Neuronal stem cell (in vitro differentiated cells): ENCODE data around the gene ARHGAP42.

ENCODE experiments used
- DNase-seq: peaks from one replicate; pipeline ENCODE4 v3.0.0-alpha.2; 2013; ENCODE audit warnings: low spot score
- H2AFZ ChIP-seq: one replicate; pipeline ENCODE4 v1.6.1; 2013; ENCODE audit warnings: mild to moderate bottlenecking, low read length, inconsistent platforms
- H2AK5ac ChIP-seq: 2 replicates; pipeline ENCODE4 v1.6.1; 2013; ENCODE audit warnings: low read depth, mild to moderate bottlenecking, inconsistent platforms, low read length, moderate library complexity, mixed read lengths
- H2BK120ac ChIP-seq: 2 replicates; pipeline ENCODE4 v1.6.1; 2013; ENCODE audit warnings: low read depth, mild to moderate bottlenecking, inconsistent platforms, low read length, moderate library complexity, mixed read lengths
- H2BK12ac ChIP-seq: one replicate; pipeline ENCODE4 v1.6.1; 2013; ENCODE audit warnings: low read length, inconsistent platforms
- H2BK15ac ChIP-seq: 2 replicates; pipeline ENCODE4 v1.6.1; 2013; ENCODE audit warnings: mild to moderate bottlenecking, low read length, inconsistent platforms, mixed read lengths
- H2BK5ac ChIP-seq: one replicate; pipeline ENCODE4 v1.6.1; 2013; ENCODE audit warnings: inconsistent platforms, mild to moderate bottlenecking, low read length, moderate library complexity
- H3K14ac ChIP-seq: one replicate; pipeline ENCODE4 v1.6.1; 2013; ENCODE audit warnings: low read length, inconsistent platforms
- H3K18ac ChIP-seq: 2 replicates; pipeline ENCODE4 v1.6.1; 2013; ENCODE audit warnings: low read length, inconsistent platforms
- H3K23ac ChIP-seq: 2 replicates; pipeline ENCODE4 v1.6.1; 2013; ENCODE audit warnings: low read depth, mild to moderate bottlenecking, mixed read lengths, low read length, inconsistent platforms; ENCODE audit not compliant: poor library complexity
- H3K27ac ChIP-seq: replicated peaks from 3 replicates; pipeline ENCODE4 v1.5.1; 2013; ENCODE audit warnings: low read length, inconsistent platforms
- H3K27me3 ChIP-seq, 3 experiments: 2 replicates each; pipeline ENCODE4 v1.6.1; 2013; ENCODE audit warnings: low read length in 3 of 3, mild to moderate bottlenecking in 2 of 3, inconsistent platforms in 1 of 3, low read depth in 1 of 3, mixed read lengths in 1 of 3, moderate library complexity in 1 of 3; ENCODE audit not compliant: control insufficient read depth in 3 of 3, insufficient read depth in 3 of 3
- H3K36me3 ChIP-seq, 2 donors: replicated peaks in 1 of 2; 2 replicates each; pipeline ENCODE4 v1.6.1; 2013; ENCODE audit warnings: low read length in 2 of 2; ENCODE audit not compliant: control insufficient read depth in 2 of 2, insufficient read depth in 2 of 2
- H3K4ac ChIP-seq: 2 replicates; pipeline ENCODE4 v1.6.1; 2013; ENCODE audit warnings: inconsistent platforms, mild to moderate bottlenecking, low read length, moderate library complexity
- H3K4me1 ChIP-seq, 2 donors: 1 replicate in 1 of 2; 2 replicates in 1 of 2; pipeline ENCODE4 v1.6.1; 2013; ENCODE audit warnings: low read length in 2 of 2, low read depth in 1 of 2; ENCODE audit not compliant: control insufficient read depth in 2 of 2, insufficient read depth in 1 of 2
- H3K4me2 ChIP-seq: one replicate; pipeline ENCODE4 v1.6.1; 2013; ENCODE audit warnings: mild to moderate bottlenecking, low read length, inconsistent platforms; ENCODE audit not compliant: insufficient read depth, poor library complexity, severe bottlenecking
- H3K4me3 ChIP-seq, 2 donors: 2 replicates each; pipeline ENCODE4 v1.5.1; 2013; ENCODE audit warnings: low read length in 2 of 2, mild to moderate bottlenecking in 2 of 2, inconsistent platforms in 1 of 2, moderate library complexity in 1 of 2
- H3K79me1 ChIP-seq: one replicate; pipeline ENCODE4 v1.6.1; 2013; ENCODE audit warnings: low read depth, mild to moderate bottlenecking, inconsistent platforms, low read length, moderate library complexity
- H3K9ac ChIP-seq: one replicate; pipeline ENCODE4 v1.6.1; 2013; ENCODE audit warnings: mild to moderate bottlenecking, low read depth, low read length, inconsistent platforms; ENCODE audit not compliant: poor library complexity
- H3K9me3 ChIP-seq, 2 donors: replicated peaks in 1 of 2; 2 replicates each; pipeline versions ENCODE3 to v1.6.1; 2013; ENCODE audit warnings: low read length in 2 of 2, mild to moderate bottlenecking in 2 of 2, inconsistent platforms in 1 of 2, low read depth in 1 of 2, mixed read lengths in 1 of 2, moderate library complexity in 1 of 2; ENCODE audit not compliant: control insufficient read depth in 2 of 2, insufficient read depth in 1 of 2
- H4K8ac ChIP-seq: one replicate; pipeline ENCODE4 v1.6.1; 2013; ENCODE audit warnings: low read depth, mild to moderate bottlenecking, inconsistent platforms, low read length, moderate library complexity
- H4K91ac ChIP-seq: one replicate; pipeline ENCODE4 v1.6.1; 2013; ENCODE audit warnings: low read length, low read depth, mild to moderate bottlenecking, inconsistent platforms; ENCODE audit not compliant: poor library complexity
- WGBS, 2 donors: extraction: QIAGEN DNeasy Blood & Tissue Kit; methylation state at CpG; one replicate each; pipeline ENCODE4 v1.1.7; 2013; ENCODE audit warnings: missing lambda C conversion rate in 2 of 2, mixed read lengths in 1 of 2; ENCODE audit not compliant: insufficient read length in 2 of 2, insufficient replicate concordance in 1 of 2; ENCODE audit errors: extremely low coverage in 2 of 2; 5-methylcytosine and 5-hydroxymethylcytosine counted together

The ARHGAP42 gene

GRCh38 chr11:100740440-100740839 is 53.4 kb downstream of the ARHGAP42 start:
- no peak overlapping the region for H3K4ac ChIP-seq
- no peak overlapping the region for H3K18ac ChIP-seq
- no peak overlapping the region for H2AK5ac ChIP-seq
- H3K9ac ChIP-seq, result no peak overlapping the region
- no peak overlapping the region for H4K8ac ChIP-seq
- H3K79me1 ChIP-seq, result no peaks in the 10 kb centered on the region
- no peaks in the 10 kb centered on the region for H3K27me3 ChIP-seq
- H2BK120ac ChIP-seq, result no peak overlapping the region
- WGBS, 2 donors, result no CpG with 5 or more reads among the region's 2 CpGs
- no peak overlapping the region for H2BK12ac ChIP-seq
- H3K27ac ChIP-seq, result no peak overlapping the region
- no peak overlapping the region for H3K14ac ChIP-seq
- no peak overlapping the region for H4K91ac ChIP-seq
- H3K4me1 ChIP-seq, result peaks cover 11 to 23% of the 10 kb centered on the region in 2 donors
- H3K4me2 ChIP-seq, result no peak overlapping the region
- no peak overlapping the region for H2AFZ ChIP-seq
- DNase-seq, result no peak
- H3K4me3 ChIP-seq, result no peak overlapping the region
- no peaks in the 10 kb centered on the region for H3K36me3 ChIP-seq
- H3K23ac ChIP-seq, result no peak overlapping the region
- peaks cover 0 to 4% of the 10 kb centered on the region in 2 donors for H3K9me3 ChIP-seq
- no peak overlapping the region for H2BK5ac ChIP-seq
- H2BK15ac ChIP-seq, result no peak overlapping the region

- H2BK15ac ChIP-seq, result no peak overlapping the region
- H3K9ac ChIP-seq, result no peak overlapping the region
- no peak overlapping the region for H3K4me3 ChIP-seq
- H2BK120ac ChIP-seq, result no peak overlapping the region
- no peak overlapping the region for H3K14ac ChIP-seq
- H2AK5ac ChIP-seq, result no peak overlapping the region
- no peak overlapping the region for H3K4ac ChIP-seq
- H4K8ac ChIP-seq, result no peak overlapping the region
- no peak overlapping the region for H2BK5ac ChIP-seq
- no CpG with 5 or more reads among the region's 5 CpGs for WGBS, 2 donors
- H3K27me3 ChIP-seq, result no peaks in the 10 kb centered on the region
- H3K4me2 ChIP-seq, result no peak overlapping the region
- H3K4me1 ChIP-seq, result peaks cover 9 to 23% of the 10 kb centered on the region in 2 donors
- DNase-seq, result no peak
- no peak overlapping the region for H3K18ac ChIP-seq
- peaks cover 1% of the 10 kb centered on the region for H3K79me1 ChIP-seq
- H3K9me3 ChIP-seq, result peaks cover 0 to 2% of the 10 kb centered on the region in 2 donors
- no peak overlapping the region for H4K91ac ChIP-seq
- H3K23ac ChIP-seq, result no peak overlapping the region
- no peak overlapping the region for H3K27ac ChIP-seq
- no peak overlapping the region for H2BK12ac ChIP-seq
- H3K36me3 ChIP-seq, result no peaks in the 10 kb centered on the region
- H2AFZ ChIP-seq, result no peak overlapping the region
Measured at GRCh38 chr11:100741866-100742625, 55.0 kb downstream of the ARHGAP42 start.

DNA sequence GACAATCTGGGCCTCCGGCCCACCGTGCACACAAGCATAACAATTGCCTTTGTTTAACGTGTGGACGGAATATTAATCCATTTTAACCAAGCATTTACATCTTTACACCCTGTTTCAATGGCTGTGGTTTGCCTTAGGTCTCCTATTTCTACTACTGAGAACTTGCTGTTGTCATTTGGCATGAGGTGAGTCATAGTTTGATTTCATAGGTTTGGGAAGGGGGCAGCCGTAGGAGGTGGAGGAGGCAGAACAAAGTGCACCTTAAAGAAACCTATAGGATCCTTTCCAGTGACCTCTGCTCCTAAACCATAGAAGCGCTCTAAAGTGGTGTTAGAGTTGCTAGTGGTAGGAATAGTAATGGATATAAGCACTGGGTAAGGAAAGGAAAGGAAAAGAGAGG is 59.4 kb downstream of the ARHGAP42 start:
- H3K27me3 ChIP-seq, result no peaks in the 10 kb centered on the region
- no peak overlapping the region for H3K18ac ChIP-seq
- H3K27ac ChIP-seq, result no peak overlapping the region
- H3K4me1 ChIP-seq, result peaks cover 0 to under 1% of the 10 kb centered on the region in 2 donors
- no peak overlapping the region for H2BK120ac ChIP-seq
- no peaks in the 10 kb centered on the region for H3K36me3 ChIP-seq
- H3K4me3 ChIP-seq, result no peak overlapping the region
- no peak overlapping the region for H2AFZ ChIP-seq
- H2AK5ac ChIP-seq, result no peak overlapping the region
- no peak overlapping the region for H3K14ac ChIP-seq
- no peak overlapping the region for H4K8ac ChIP-seq
- H3K9ac ChIP-seq, result no peak overlapping the region
- WGBS, 2 donors, result no CpG with 5 or more reads among the region's 6 CpGs
- DNase-seq, result no peak
- H3K23ac ChIP-seq, result no peak overlapping the region
- no peak overlapping the region for H2BK5ac ChIP-seq
- H3K4ac ChIP-seq, result no peak overlapping the region
- no peak overlapping the region for H2BK12ac ChIP-seq
- H3K79me1 ChIP-seq, result peaks cover 1% of the 10 kb centered on the region
- H3K9me3 ChIP-seq, result peaks cover 3 to 9% of the 10 kb centered on the region in 2 donors
- H4K91ac ChIP-seq, result no peak overlapping the region
- H3K4me2 ChIP-seq, result no peak overlapping the region
- no peak overlapping the region for H2BK15ac ChIP-seq

- Histone ChIP-seq H3K4me3 (no peak overlapping the region), H2AK5ac (no peak overlapping the region), H3K9me3 (peaks cover 3 to 9% of the 10 kb centered on the region in 2 donors), H2BK15ac (no peak overlapping the region), H3K4me1 (peaks cover 0 to 4% of the 10 kb centered on the region in 2 donors), H3K14ac (no peak overlapping the region), H3K23ac (no peak overlapping the region), H3K27me3 (no peaks in the 10 kb centered on the region), H3K27ac (no peak overlapping the region), H3K36me3 (no peaks in the 10 kb centered on the region), H3K9ac (no peak overlapping the region), H2BK5ac (no peak overlapping the region), H2AFZ (no peak overlapping the region), H2BK12ac (no peak overlapping the region), H3K79me1 (peaks cover 1% of the 10 kb centered on the region), H3K4me2 (no peak overlapping the region), H2BK120ac (no peak overlapping the region), H4K91ac (no peak overlapping the region), H3K18ac (no peak overlapping the region), H4K8ac (no peak overlapping the region), H3K4ac (no peak overlapping the region)
- DNase-seq, result no peak
- WGBS, 2 donors, result no CpG with 5 or more reads among the region's 4 CpGs
Measured at GRCh38 chr11:100748153-100748552, 61.1 kb downstream of the ARHGAP42 start.
